ENCODE measurements around the gene MEPCE.

Gene MEPCE

DNA sequence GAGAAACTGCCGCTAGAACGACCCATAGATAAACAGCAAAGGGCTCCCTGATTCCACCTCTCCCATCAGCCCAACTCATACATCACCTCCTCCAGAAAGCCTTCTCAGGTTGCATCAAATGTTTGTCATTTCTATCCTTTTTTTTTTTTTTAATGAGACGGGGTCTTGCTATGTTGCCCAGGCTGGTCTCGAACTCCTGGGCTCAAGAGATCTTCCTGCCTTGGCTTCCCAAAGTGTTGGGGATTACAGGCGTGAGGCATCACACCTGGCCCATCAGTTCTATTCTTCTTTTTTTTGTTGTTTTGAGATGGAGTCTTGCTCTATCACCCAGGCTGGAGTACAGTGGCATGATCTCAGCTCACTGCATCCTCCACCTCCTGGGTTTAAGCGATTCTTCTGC lies 27.4 kb downstream of the MEPCE start:
- H3K27ac ChIP-seq = no peak overlapping the region
- no peak for TF ChIP-seq ZFX (IDR thresholded peaks at IDR 0.05)
- TF ChIP-seq, protein P1, sequence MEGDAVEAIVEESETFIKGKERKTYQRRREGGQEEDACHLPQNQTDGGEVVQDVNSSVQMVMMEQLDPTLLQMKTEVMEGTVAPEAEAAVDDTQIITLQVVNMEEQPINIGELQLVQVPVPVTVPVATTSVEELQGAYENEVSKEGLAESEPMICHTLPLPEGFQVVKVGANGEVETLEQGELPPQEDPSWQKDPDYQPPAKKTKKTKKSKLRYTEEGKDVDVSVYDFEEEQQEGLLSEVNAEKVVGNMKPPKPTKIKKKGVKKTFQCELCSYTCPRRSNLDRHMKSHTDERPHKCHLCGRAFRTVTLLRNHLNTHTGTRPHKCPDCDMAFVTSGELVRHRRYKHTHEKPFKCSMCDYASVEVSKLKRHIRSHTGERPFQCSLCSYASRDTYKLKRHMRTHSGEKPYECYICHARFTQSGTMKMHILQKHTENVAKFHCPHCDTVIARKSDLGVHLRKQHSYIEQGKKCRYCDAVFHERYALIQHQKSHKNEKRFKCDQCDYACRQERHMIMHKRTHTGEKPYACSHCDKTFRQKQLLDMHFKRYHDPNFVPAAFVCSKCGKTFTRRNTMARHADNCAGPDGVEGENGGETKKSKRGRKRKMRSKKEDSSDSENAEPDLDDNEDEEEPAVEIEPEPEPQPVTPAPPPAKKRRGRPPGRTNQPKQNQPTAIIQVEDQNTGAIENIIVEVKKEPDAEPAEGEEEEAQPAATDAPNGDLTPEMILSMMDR (conservative IDR thresholded peaks at IDR 0.05) = no peak

DNA sequence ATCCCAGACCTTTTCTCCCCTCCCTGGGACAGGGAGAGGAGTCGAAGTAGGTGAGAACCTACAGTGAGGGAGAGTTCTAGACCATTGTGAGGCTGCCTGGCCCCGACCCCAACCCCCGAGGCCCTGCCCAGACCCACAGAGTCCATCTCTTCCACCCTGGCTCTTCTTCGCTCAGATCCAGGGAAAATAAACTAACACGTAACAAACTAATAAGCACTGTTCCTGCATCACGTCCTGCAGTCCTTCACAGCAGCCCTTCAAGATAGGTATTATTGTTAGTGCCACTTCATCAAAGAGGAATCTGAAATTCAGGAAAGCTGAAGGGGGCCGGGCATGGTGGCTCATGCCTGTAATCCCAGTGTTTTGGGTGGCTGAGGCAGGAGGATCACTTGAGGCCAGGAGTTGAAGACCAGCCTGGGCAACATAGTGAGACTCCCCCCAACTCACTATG lies 34.6 kb downstream of the MEPCE start, which contains the start of gene SPACDR:
SPACDR (minus strand) TSS at position 51 of the 451 bp plus-strand sequence. CDS start 235 bp downstream, outside the sequence.
- TF ChIP-seq, protein P1 (conservative IDR thresholded peaks at IDR 0.05) = no peak
- TF ChIP-seq ZFX (IDR thresholded peaks at IDR 0.05) = no peak
- H3K27ac ChIP-seq = no peak within 1 kb of the TSS

DNA sequence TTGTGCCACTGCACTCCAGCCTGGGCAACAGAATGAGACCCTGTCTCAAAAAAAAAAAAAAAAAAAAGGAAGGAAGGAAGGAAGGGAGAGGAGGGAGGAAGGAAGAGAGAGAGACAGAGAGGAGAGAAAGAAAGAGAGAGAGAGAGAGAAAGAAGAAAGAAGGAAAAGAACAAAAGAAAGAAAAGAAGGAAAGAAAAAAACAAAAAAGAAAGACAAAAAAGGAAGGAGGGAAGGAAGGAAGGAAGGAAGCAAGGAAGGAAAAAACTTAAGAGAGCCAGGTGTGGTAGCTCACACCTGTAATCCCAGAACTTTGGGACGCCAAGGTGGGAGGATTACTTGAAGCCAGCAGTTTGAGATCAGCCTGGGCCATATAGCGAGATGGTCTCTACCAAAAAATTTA lies 35.2 kb downstream of the MEPCE start:
- TF ChIP-seq, protein P1 (conservative IDR thresholded peaks at IDR 0.05) = no peak
- no peak for TF ChIP-seq ZFX (IDR thresholded peaks at IDR 0.05)
- H3K27ac ChIP-seq = no peak overlapping the region

DNA sequence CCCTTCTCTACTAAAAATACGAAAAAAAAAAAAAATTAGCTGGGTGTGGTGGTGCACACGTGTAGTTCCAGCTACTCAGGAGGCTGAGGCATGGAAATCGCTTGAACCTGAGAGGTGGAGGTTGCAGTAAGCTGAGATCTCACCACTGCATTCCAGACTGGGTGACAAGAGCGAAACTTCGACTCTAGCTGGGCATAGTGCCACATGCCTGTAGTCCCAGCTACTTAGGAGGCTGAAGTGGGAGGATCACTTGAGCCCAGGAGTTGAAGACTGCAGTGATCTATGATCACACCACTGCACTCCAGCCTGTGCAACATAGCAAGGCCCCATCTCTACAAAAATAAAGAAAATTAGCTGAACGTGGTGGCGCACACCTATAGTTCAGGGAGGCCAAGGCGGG lies 35.7 kb downstream of the MEPCE start:
- H3K27ac ChIP-seq = 0 out of 2 replicates have a peak overlapping the region, but pooled peaks have one; percentile 0
- TF ChIP-seq, protein P1 (conservative IDR thresholded peaks at IDR 0.05) = no peak
- TF ChIP-seq ZFX (IDR thresholded peaks at IDR 0.05) = no peak

DNA sequence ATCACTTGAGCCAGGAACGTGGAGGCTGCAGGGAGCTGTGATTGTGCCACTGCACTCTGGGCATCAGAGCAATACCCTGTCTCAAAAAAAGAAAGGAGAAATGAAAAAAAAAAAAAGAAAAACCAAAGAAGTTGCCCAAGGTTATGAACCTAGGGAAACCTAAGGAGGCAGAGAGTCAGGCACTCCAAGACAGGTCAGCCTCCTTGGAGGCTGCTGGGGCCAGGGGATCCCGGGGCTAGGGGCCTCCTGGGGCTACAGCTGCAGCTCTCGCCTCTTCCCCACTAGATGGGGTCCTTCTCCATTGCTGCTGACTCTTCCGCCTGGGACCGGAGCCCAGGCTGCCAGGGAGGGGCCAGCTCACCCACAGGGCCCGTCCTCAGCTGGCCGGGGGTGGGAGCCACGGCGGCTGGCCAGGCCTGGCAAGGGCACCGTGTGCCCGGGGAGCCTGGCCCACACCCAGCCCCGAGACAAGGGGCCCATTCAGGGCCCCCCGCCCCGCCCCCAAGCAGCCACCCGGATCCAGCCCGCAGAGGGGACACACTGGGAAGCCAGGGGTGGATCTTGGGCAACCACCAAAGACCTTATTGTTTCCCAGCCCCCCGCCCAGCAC lies 36.2 kb downstream of the MEPCE start:
- 0 out of 2 replicates have a peak overlapping the region, but pooled peaks have one; percentile 0 for H3K27ac ChIP-seq
- no peak for TF ChIP-seq ZFX (IDR thresholded peaks at IDR 0.05)
- TF ChIP-seq, protein P1 (conservative IDR thresholded peaks at IDR 0.05) = peak; percentile 81

DNA sequence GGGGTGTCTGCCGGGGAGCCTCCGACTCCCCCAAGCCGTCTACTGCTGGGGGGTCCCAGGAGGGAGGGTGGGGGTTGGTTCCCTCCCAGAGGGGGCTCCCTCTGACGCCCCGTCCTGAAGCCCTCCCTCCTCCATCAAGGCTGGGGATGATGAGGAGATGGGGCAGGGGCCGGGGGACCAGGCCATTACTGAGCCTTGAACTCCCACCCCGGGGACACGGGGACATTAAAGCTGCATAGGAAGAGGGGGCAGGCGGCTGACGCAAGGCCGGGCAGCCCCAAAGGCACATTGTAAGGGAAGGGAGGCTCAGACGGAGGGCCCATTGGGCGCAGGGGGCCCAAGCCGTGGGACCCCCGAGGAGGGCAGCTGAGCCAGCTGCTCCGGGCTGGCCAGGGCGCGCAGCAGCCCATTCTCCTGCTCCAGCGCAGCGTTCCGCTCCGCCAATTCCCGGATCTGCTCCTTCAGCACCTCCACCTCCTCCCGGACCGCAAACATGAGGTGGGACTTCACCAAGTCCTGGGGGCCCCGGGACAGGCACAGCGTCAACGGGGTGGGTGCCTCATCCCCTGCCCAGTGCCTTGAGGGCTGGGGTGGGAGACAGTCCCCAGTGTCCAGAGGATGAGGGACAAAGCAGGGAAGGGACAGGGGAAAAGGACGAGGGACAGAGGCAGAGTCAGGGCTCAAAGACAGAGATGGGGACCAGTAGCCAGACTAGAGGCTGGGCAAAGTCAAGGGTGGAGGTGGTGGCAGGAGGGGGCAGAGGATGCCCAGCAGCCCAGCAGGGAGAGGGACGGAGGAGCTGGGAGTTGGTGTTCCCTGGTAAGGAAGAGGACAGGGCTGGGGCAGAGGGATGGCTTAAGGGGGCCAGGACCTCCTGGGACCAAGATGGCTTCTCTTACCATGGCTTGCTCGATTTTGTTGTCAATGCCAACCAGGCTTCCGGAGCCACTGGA lies 37.3 kb downstream of the MEPCE start:
- no peak overlapping the region for H3K27ac ChIP-seq
- TF ChIP-seq ZFX (IDR thresholded peaks at IDR 0.05) = no peak
- TF ChIP-seq, protein P1 (conservative IDR thresholded peaks at IDR 0.05) = no peak
